Stimulated activated CD8-positive, alpha-beta memory T cell treated with anti-CD3 and anti-CD28 coated beads, Interleukin-4, amount 100 ng/mL, for 48 hours (primary cell): ENCODE data around the gene MYT1.
"Not testable (repeated sequence)": the region's sequence is repeated elsewhere in the genome, so short reads cannot be mapped to it uniquely, and the experiment has no call there.

ENCODE experiments used
- DNase-seq: peaks from one replicate; pipeline ENCODE4 v3.0.0-alpha.2; 2020

Gene MYT1

DNA sequence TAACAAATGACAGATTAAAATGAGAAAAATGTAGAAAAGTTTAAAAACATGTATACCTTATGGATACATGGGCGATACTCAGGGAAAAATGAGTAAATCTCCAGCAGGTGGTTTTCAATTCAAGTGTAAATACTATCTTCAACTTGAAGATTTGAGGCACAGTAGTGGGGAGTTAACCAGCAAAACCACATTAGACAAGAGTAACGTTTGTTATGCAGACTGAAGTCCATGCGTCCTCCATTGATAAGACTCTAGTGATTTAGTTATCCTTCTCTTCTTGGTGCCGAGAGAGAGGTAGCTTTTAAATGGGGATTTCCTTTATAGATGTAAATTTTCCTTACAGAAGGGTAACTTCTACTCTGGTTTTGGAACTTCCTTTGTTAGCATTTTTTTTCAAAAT, 119.4 kb downstream of the MYT1 start:
- no peak for DNase-seq

DNA sequence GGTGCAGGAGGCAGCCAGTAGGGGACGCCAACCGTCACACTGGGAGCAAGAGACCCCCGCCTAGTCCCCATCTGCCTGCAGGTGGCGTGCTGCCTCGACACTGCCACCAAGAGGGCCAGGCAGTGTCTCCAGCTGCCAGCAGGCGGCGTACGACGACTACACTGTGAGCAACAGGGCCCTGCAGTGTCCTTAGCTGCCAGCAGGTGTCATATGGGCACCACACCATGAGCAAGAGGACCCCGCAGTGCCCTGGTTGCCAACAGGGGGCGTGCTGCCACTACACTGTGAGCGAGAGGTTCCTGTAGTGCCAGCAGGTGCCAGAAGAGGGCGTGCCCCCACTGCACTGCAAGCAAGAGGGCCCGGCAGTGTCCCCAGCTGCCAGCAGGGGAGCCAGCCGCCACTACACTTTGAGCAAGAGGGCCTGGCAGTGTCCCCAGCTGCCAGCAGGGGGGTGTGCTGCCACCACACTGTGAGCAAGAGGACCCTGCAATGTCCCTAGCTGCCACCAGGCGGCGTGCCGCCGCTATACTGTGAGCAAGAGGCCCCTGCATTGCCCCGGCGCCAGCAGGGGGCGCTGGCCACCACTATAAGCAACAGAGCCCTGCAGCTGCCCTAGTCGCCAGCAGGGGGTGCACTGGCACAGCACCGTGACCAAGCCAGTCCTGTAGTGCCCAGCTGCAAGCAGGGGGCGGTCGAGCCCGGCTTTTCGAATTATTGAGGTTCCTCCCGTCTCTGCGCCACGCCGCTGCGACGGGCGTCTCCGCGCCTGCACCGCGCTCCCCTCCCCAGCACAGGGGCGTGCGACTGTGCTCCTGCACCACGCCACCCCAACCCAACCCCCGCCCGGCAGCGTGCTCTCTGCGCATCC, 121.6 kb downstream of the MYT1 start:
- peak; percentile 97 for DNase-seq

DNA sequence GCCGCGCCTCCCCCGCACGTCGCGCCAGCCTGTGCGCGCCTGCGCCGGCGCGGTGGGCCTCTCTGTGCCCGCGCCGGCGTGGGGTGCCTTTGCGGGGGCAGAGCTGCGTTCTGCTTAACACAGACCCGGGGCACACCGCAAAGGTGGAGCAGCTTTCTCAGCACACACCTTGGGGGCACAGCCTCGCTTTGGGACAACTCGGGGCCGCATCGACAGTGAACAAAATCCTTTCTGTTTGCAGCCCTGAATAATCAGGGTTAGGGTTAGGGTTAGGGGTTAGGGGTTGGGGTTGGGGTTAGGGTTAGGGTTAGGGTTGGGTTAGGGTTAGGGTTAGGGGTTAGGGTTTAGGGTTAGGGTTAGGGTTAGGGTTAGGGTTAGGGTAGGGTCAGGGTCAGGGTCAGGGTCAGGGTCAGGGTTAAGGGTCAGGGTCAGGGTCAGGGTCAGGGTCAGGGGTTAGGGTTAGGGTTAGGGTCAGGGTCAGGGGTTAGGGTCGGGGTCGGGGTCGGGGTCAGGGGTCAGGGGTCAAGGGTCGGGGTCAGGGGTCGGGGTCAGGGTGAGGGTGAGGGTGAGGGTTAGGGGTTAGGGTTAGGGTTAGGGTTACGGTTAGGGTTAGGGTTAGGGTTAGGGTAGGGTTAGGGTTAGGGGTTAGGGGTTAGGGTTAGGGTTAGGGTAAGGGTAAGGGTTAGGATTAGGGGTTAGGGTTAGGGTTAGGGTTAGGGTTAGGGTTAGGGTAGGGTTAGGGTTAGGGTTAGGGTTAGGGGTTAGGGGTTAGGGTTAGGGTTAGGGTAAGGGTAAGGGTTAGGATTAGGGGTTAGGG, 122.4 kb downstream of the MYT1 start:
- not testable (repeated sequence) for DNase-seq

DNA sequence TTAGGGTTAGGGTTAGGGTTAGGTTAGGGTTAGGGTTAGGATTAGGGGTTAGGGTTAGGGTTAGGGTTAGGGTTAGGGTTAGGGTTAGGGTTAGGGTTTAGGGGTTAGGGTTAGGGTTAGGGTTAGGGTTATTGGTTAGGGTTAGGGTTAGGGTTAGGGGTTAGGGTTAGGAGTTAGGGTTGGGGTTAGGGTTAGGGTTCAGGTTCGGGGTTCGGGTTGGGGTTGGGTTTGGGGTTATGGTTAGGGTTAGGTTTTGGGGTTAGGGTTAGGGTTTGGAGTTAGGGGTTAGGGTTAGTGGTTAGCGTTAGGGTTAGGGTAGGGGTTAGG, 123.0 kb downstream of the MYT1 start:
- DNase-seq: not testable (repeated sequence)
